Cardiac fibroblast (primary cell): ENCODE results near the gene CACNA1F.

Source experiments
- DNase-seq, 2 donors: peaks; one replicate each; pipeline versions ENCODE4 v3.0.0 to v3.0.0-alpha.2; 2010; ENCODE audit warnings: low read depth in 2 of 2
- H3K4me3 ChIP-seq, 2 donors: replicated peaks in 1 of 2; 1 replicate in 1 of 2; 2 replicates in 1 of 2; pipeline ENCODE4 v1.5.1; 2011; ENCODE audit warnings: low read depth in 2 of 2, low read length in 2 of 2, mild to moderate bottlenecking in 2 of 2, moderate library complexity in 1 of 2
- TF ChIP-seq, protein P1 (sequence below): IDR thresholded peaks from one replicate; pipeline ENCODE4 v1.5.1; 2011; ENCODE audit warnings: low read depth, mild to moderate bottlenecking, low read length, inconsistent platforms

The CACNA1F gene

DNA sequence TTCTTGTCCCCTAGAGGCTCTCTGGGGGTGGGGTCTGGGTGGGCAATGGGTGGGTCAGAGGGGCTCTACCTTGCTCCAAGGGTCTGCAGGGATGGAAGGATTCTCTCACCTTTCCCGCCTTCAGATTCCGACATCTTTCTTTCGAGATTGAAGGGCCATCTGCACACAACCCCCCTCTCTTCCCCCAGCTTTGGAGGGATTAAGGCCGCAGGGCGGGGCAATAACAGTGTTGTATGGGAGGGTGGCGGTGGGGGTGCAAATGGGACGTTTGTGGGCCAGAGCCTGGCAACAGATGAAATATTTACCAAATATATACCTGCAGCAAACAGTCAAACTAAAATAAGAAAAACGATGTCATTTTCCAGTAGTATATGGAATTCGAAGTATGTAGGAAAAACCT, at the start of gene CACNA1F:
Gene CACNA1F (minus strand): TSS at position 165 of the 400 bp plus-strand sequence. CDS start 31 bp downstream, at position 134.
- H3K4me3 ChIP-seq, result no peak within 1 kb of the TSS
- TF ChIP-seq, protein P1, sequence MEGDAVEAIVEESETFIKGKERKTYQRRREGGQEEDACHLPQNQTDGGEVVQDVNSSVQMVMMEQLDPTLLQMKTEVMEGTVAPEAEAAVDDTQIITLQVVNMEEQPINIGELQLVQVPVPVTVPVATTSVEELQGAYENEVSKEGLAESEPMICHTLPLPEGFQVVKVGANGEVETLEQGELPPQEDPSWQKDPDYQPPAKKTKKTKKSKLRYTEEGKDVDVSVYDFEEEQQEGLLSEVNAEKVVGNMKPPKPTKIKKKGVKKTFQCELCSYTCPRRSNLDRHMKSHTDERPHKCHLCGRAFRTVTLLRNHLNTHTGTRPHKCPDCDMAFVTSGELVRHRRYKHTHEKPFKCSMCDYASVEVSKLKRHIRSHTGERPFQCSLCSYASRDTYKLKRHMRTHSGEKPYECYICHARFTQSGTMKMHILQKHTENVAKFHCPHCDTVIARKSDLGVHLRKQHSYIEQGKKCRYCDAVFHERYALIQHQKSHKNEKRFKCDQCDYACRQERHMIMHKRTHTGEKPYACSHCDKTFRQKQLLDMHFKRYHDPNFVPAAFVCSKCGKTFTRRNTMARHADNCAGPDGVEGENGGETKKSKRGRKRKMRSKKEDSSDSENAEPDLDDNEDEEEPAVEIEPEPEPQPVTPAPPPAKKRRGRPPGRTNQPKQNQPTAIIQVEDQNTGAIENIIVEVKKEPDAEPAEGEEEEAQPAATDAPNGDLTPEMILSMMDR, result no peak
- no peak for DNase-seq

DNA sequence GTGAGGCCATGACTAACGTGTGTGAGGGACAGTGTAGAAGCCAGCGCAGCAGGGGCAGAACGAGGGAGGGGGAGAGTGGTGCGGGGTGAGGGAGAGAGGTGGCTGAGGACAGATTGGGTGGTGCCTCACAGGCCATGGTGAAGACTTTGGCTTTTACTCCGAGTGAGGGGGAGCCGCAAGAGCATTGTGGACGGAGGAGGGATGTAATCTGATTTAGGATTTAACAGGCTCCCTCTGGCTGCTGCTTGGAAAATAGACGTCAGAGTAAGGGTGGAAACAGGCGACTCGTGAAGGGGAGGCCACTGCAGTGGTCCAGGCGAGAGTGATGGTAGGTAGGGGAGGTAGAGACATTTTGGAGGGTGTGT, 49.5 kb upstream of the CACNA1F start:
- TF ChIP-seq, protein P1, result peak; percentile 34
- H3K4me3 ChIP-seq, result no peak overlapping the region
- peak; percentile 43 to 58 for DNase-seq

DNA sequence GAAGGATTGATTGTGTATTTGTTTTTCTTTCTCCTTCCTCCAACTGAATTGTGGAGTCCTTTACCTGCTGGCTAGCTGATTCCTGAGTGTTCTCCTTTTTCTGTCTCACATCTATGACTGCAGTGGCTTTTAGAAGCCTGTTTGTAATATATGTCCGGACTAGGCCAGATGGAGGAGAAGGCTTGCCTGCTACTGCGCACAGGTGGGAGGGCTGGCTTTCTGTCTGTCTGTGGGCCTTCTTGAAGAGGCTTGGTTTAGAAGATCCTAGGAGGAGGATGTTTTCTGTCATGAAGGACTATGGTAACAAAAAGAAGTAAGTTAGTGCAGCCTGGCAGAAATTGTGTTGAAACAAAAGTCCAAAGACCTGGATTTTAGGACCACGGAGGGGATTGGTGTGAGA, 44.9 kb upstream of the CACNA1F start:
- H3K4me3 ChIP-seq, result no peak overlapping the region
- no peak for DNase-seq
- TF ChIP-seq, protein P1, result no peak

DNA sequence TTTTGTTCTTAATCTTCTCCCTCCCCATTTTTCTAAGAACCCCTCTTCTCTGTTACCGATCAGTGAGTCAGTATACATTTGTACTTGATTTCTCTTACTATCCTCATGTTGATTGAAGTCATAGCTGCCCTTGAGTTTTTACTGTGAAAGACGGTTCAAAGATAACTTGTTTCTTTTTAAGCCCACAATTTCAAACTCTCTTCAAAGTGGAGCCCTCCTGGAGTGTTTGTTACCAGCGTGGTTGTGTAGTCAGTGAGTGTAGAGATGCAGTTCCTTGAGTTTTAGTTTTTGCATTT, 44.3 kb upstream of the CACNA1F start:
- no peak for DNase-seq
- no peak overlapping the region for H3K4me3 ChIP-seq
- TF ChIP-seq, protein P1, result no peak

DNA sequence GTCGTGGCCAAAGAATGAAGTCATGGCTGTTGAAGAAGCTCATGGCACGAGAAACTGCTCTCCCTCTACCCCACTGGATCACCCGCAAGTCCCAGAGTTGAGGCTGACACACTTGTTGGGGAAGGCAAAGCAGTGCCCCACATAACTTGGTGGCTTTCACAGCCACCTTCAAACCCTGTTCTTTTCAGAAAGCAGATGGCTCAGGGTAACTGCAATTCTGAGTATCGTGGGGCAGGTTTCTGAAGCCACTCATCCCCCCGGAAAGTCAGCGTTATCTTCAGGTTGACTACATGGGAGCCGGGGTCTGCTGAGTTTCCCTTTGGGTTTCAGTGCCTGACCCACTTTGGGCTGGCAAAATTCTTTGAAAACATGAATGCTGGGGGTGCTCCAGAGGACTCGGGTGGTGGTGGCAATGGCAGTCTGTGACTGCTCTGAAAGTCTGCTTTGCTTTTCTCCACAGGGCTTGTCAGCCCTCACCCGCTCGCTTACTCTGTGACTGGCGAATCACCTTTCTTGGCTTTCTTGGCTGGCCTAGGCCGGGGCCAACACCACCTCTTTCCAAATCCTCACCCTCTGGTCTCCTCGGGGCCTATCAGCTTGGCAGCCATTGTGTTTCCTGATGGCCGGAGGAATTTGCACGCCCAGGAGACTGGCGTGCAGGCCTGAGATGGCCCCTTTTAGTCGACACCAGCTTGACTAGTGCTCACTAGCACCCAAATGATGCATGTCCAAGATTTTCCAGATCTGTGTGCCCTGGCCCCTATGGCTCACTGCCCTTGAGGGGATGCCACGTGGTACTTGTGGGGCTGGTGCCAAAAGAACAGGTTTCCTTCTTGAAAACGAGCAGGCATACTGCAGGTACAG, 43.8 kb upstream of the CACNA1F start:
- DNase-seq, result peak in 1 of 2 donors; percentile 0
- TF ChIP-seq, protein P1, result no peak
- H3K4me3 ChIP-seq, result no peak overlapping the region

DNA sequence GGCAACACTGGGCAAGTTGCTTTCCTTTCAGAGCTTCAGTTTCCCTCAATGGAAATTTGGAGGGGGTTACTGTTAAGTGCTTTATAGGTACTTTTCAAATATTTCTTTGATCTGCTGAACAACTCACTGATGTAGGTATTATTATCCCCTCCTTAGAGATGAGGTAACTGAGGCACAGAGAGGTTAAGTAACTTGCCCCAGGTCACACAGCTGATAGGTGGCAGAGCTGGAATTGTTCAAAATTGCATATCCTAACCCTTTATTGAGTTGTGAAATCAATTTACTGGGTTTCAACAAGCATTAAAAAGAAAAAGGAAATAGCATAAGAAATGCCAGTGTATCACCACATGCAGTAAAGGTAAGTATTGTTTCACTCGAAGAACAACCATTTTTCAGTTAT, 43.1 kb upstream of the CACNA1F start:
- no peak for DNase-seq
- H3K4me3 ChIP-seq, result no peak overlapping the region
- TF ChIP-seq, protein P1, result no peak

DNA sequence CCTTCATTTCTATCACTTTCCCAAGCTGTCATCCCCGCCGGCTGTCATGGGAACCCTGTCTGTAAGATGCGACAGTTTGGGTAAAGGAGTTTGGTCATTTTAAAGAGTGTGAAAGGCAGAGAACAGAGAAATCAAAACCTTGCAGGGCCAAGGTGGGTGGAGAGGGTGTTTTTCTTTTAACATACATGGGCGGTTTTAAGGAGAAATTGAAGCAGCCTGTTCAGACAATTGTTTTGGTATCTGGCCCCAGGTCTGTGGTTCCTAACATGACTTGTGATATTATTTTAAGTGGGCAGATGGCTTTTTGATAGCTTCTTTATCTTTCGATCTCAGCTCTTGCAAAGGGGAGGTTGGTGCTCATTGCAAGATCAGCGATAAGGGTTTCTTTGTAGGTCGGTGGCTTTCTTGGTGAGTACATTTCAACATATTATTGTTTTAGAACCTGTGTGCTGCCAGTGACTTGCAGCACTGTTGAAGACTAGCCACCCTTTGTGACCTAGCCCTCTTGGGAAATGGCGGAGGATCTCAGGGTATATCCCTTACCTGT, 40.1 kb upstream of the CACNA1F start:
- H3K4me3 ChIP-seq, result no peak overlapping the region
- TF ChIP-seq, protein P1, result no peak
- no peak for DNase-seq
